Measurements from ENCODE around the gene GFER.

DNA sequence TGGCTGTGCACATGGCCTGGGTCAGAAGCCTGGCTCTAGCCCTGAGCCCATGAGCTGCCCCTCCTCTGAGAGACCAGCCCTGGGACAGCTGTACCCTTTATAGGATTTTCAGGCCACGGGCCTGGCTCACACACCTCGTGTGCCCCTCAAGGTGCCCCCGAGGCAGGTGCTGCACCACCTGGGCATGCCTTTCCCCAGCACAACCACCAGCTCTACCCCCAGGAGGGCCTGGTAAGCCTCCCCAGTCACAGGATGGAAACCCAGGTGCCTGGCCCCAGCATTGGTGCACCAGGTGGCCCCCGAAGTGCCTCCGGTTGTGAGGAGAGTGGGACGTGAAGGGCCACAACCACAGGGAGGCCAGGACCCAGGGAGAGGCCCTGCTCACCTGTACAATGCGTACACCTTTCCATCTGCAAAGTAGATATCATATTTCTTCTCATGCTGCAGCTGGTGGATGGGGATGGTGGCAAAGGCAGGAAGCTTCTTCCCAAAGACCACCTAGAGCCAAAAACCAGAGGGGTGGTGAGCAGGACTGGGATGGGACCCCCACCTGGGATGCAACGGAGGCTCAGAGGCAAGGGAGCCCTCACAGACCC lies 19.3 kb downstream of the GFER start:
- no peak for TF ChIP-seq NR1H2 (CRISPR knock-in tag; IDR thresholded peaks at IDR 0.05)
- TF ChIP-seq, protein P1, sequence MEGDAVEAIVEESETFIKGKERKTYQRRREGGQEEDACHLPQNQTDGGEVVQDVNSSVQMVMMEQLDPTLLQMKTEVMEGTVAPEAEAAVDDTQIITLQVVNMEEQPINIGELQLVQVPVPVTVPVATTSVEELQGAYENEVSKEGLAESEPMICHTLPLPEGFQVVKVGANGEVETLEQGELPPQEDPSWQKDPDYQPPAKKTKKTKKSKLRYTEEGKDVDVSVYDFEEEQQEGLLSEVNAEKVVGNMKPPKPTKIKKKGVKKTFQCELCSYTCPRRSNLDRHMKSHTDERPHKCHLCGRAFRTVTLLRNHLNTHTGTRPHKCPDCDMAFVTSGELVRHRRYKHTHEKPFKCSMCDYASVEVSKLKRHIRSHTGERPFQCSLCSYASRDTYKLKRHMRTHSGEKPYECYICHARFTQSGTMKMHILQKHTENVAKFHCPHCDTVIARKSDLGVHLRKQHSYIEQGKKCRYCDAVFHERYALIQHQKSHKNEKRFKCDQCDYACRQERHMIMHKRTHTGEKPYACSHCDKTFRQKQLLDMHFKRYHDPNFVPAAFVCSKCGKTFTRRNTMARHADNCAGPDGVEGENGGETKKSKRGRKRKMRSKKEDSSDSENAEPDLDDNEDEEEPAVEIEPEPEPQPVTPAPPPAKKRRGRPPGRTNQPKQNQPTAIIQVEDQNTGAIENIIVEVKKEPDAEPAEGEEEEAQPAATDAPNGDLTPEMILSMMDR (IDR thresholded peaks at IDR 0.05) = no peak
- TF ChIP-seq, protein P2, sequence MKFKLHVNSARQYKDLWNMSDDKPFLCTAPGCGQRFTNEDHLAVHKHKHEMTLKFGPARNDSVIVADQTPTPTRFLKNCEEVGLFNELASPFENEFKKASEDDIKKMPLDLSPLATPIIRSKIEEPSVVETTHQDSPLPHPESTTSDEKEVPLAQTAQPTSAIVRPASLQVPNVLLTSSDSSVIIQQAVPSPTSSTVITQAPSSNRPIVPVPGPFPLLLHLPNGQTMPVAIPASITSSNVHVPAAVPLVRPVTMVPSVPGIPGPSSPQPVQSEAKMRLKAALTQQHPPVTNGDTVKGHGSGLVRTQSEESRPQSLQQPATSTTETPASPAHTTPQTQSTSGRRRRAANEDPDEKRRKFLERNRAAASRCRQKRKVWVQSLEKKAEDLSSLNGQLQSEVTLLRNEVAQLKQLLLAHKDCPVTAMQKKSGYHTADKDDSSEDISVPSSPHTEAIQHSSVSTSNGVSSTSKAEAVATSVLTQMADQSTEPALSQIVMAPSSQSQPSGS (CRISPR knock-in tag; IDR thresholded peaks at IDR 0.05; ENCODE audit: borderline replicate concordance, low read depth) = no peak
